ENCODE results near the gene SUGCT.

SUGCT gene

DNA sequence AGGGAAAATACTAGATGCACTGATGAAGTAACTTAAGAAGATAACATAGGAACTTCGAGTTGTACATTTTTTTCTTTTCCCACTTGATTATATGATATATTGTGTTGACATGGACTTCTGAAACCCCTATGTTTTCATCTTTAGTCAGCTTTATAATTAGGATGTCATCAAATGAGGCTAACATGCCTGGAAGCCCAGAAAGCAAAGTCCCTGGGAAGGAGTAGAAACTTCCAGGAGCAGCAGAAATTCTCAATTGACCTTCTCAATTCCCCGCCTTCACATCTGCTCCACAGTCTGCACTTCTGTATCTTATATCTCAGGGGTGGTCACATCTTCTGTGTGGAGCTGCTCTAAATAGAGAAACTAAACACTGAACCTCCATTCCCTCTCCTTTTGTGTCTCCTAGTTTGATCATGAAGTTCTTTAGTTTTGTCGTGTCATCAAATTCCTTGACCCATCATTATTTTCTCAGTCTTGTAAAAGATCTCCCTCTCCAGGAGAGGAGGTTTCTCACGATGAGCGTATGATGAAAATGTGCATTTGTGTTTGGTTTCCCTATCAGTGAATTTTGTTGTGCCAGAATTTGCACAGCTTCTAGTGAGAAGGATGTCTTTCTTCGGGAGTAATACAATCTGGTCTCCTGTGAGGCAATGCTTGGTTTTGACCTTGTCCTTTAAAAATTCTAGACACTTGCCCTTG is 303.3 kb downstream of the SUGCT start:
- Histone ChIP-seq H3K4me2 (ENCODE audit: low read length) (no peak overlapping the region), H3K4me3 (ENCODE audit: low read depth, low read length) (no peak overlapping the region), H3K79me2 (no peaks in the 10 kb centered on the region), H3K27ac (no peak overlapping the region), H3K27me3 (ENCODE audit: control insufficient read depth, insufficient read depth, low read length) (no peaks in the 10 kb centered on the region), H2AFZ (no peak overlapping the region), H3K9me3 (ENCODE audit: control insufficient read depth, low read length) (no peaks in the 10 kb centered on the region), H3K36me3 (ENCODE audit: control insufficient read depth, insufficient read depth, low read length) (no peaks in the 10 kb centered on the region), H3K4me1 (no peaks in the 10 kb centered on the region), H3K9ac (no peak overlapping the region)
- TF ChIP-seq, protein P1, sequence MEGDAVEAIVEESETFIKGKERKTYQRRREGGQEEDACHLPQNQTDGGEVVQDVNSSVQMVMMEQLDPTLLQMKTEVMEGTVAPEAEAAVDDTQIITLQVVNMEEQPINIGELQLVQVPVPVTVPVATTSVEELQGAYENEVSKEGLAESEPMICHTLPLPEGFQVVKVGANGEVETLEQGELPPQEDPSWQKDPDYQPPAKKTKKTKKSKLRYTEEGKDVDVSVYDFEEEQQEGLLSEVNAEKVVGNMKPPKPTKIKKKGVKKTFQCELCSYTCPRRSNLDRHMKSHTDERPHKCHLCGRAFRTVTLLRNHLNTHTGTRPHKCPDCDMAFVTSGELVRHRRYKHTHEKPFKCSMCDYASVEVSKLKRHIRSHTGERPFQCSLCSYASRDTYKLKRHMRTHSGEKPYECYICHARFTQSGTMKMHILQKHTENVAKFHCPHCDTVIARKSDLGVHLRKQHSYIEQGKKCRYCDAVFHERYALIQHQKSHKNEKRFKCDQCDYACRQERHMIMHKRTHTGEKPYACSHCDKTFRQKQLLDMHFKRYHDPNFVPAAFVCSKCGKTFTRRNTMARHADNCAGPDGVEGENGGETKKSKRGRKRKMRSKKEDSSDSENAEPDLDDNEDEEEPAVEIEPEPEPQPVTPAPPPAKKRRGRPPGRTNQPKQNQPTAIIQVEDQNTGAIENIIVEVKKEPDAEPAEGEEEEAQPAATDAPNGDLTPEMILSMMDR (IDR thresholded peaks at IDR 0.05) = no peak

DNA sequence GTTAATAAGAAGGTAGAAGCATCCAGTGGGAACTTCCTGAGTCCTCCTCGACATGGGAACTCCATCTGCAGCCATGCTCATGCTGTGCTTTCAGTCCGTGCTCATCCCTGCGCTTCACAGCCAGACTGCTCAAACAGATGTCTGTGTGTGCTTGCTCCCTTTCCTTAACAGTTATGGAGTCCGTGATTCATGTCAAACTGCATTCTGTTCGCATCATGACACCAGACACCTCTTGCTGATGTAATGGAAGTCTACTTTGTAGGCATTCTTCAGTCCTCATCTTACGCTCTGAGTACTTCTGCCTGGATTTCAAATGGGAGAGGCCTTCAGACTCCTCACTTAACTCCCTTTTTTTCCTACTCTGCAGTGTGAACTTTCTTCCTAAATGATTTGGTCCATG is 304.9 kb downstream of the SUGCT start:
- Histone ChIP-seq H3K27me3 (ENCODE audit: control insufficient read depth, insufficient read depth, low read length) (no peaks in the 10 kb centered on the region), H3K4me3 (ENCODE audit: low read depth, low read length) (no peak overlapping the region), H2AFZ (no peak overlapping the region), H3K27ac (no peak overlapping the region), H3K4me2 (ENCODE audit: low read length) (no peak overlapping the region), H3K9ac (no peak overlapping the region), H3K4me1 (no peaks in the 10 kb centered on the region), H3K9me3 (ENCODE audit: control insufficient read depth, low read length) (no peaks in the 10 kb centered on the region), H3K36me3 (ENCODE audit: control insufficient read depth, insufficient read depth, low read length) (no peaks in the 10 kb centered on the region), H3K79me2 (no peaks in the 10 kb centered on the region)
- TF ChIP-seq, protein P1 (IDR thresholded peaks at IDR 0.05) = no peak

DNA sequence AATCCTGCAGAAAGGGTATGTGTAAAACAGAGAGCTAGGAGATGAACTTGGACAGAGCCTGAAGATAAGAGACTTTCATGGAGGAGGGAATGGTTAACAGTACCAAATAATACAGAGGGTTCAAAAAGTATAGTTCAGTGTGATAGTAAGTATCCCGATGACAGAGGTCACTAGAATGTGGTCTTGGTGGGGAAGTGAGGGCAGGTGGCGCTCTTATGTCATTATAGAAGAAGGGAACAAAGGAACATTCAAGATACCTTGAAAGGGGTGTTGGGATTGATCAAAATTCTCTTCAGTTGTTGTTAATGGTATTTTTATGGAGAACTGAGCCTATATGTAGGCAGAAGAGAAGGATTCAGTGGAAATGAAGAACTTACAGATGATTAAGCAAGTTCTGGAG is 312.5 kb downstream of the SUGCT start:
- TF ChIP-seq, protein P1 (IDR thresholded peaks at IDR 0.05) = no peak

DNA sequence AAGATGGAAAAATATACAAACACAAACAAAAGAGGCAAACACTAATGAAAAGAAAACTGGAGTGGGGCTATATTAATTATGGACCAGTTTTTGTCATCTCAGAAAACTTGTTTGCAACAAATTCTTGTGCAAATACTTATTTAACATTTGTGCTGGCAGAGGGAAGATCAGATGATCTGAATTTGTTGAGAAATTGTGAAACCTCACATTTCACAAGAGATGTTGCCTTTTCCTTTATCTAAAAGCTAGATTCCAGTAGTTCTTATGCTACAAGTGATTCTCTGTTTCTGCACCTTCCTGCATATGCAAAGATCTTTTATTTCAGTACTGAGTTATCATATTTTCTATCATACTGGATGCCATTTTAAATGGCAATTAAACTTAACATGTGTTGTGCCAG is 320.7 kb downstream of the SUGCT start:
- Histone ChIP-seq H3K4me2 (ENCODE audit: low read length) (no peak overlapping the region), H3K27me3 (ENCODE audit: control insufficient read depth, insufficient read depth, low read length) (no peaks in the 10 kb centered on the region), H2AFZ (no peak overlapping the region), H3K27ac (no peak overlapping the region), H3K4me3 (ENCODE audit: low read depth, low read length) (no peak overlapping the region), H3K36me3 (ENCODE audit: control insufficient read depth, insufficient read depth, low read length) (no peaks in the 10 kb centered on the region), H3K4me1 (no peaks in the 10 kb centered on the region), H3K9ac (no peak overlapping the region), H3K9me3 (ENCODE audit: control insufficient read depth, low read length) (no peaks in the 10 kb centered on the region), H3K79me2 (no peaks in the 10 kb centered on the region)
- TF ChIP-seq, protein P1 (IDR thresholded peaks at IDR 0.05) = no peak

More for the DNA sequence above, 312.5 kb downstream of the SUGCT start:
- Histone ChIP-seq H3K79me2 (no peaks in the 10 kb centered on the region), H3K9ac (no peak overlapping the region), H3K4me2 (ENCODE audit: low read length) (no peak overlapping the region), H3K27ac (no peak overlapping the region), H3K9me3 (ENCODE audit: control insufficient read depth, low read length) (no peaks in the 10 kb centered on the region), H3K27me3 (ENCODE audit: control insufficient read depth, insufficient read depth, low read length) (no peaks in the 10 kb centered on the region), H3K4me1 (no peaks in the 10 kb centered on the region), H2AFZ (no peak overlapping the region), H3K36me3 (ENCODE audit: control insufficient read depth, insufficient read depth, low read length) (no peaks in the 10 kb centered on the region), H3K4me3 (ENCODE audit: low read depth, low read length) (no peak overlapping the region)

Measured in parathyroid adenoma (tissue), 2 donors.